GM19023 (cell line): ENCODE data around the gene PNPLA7.
"Not testable (repeated sequence)": the region's sequence is repeated elsewhere in the genome, so short reads cannot be mapped to it uniquely, and the experiment has no call there.

Experiments used
- ATAC-seq: cut with Tn5 transposase; IDR thresholded peaks from one replicate; pipeline ENCODE4 v1.9.1; 2021; ENCODE audit warnings: mild to moderate bottlenecking, moderate library complexity; ENCODE audit not compliant: unreplicated experiment

Gene PNPLA7

GRCh38 chr9:137575716-137576411 is 25.7 kb upstream of the PNPLA7 start:
- ATAC-seq, result no peak

- no peak for ATAC-seq
Observed at GRCh38 chr9:137575364-137575715, 25.1 kb upstream of the PNPLA7 start.

- no peak for ATAC-seq
Observed at GRCh38 chr9:137574192-137574591, 24.0 kb upstream of the PNPLA7 start.

GRCh38 chr9:137570566-137570965 is 20.4 kb upstream of the PNPLA7 start:
- no peak for ATAC-seq

DNA sequence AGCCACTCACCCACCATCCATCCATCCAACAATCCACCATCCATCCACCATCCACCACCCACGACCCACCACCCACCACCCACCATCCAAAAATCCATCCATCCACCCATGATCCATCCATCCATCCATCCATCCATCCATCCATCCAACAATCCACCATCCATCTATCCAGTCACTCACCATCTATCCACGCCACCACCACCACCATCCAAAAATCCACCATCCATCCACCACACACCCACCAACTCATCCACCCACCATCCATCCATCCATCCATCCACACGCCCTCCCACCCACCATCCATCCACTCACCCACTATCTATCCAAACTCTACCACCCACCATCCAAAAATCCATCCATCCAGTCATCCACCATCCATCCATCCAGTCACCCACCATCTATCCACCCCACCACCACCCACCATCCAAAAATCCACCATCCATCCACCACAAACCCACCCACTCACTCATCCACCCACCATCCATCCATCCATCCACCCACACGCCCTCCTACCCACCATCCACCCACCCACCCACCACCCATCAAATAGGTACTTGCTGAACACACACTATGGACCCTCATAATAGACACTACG is 19.5 kb upstream of the PNPLA7 start:
- ATAC-seq, result no peak

GRCh38 chr9:137568445-137568844 is 18.2 kb upstream of the PNPLA7 start:
- not testable (repeated sequence) for ATAC-seq

GRCh38 chr9:137564817-137565411 is 14.7 kb upstream of the PNPLA7 start:
- ATAC-seq, result no peak

GRCh38 chr9:137564134-137564533 is 13.9 kb upstream of the PNPLA7 start:
- ATAC-seq, result no peak

- ATAC-seq, result no peak
Observed at GRCh38 chr9:137558127-137558526, 7.9 kb upstream of the PNPLA7 start.

GRCh38 chr9:137556069-137556838 is 6.1 kb upstream of the PNPLA7 start:
- ATAC-seq, result no peak

DNA sequence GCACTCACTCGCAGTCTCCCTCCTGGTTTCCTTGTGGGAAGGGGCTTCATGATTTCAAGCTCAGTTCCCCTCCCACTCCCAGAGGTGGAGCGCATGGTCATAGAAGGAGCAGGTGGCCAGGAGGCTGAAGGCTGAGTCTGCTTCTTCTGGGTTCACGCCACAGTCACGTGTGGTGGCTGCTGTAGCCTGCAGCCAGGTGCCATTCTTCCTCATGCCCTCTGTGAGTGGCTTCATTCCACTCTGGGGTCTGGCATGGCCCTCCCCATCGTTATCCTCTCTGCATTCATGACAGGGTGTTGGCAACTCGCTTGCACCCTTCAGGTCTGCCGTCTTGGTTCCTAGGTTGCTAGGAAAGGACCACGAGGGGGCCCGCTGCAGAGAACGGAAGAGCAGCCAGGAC is 5.0 kb upstream of the PNPLA7 start:
- no peak for ATAC-seq

GRCh38 chr9:137554349-137554748 is 4.1 kb upstream of the PNPLA7 start:
- no peak for ATAC-seq

- not testable (repeated sequence) for ATAC-seq
Observed at GRCh38 chr9:137553654-137554053, 3.5 kb upstream of the PNPLA7 start.

DNA sequence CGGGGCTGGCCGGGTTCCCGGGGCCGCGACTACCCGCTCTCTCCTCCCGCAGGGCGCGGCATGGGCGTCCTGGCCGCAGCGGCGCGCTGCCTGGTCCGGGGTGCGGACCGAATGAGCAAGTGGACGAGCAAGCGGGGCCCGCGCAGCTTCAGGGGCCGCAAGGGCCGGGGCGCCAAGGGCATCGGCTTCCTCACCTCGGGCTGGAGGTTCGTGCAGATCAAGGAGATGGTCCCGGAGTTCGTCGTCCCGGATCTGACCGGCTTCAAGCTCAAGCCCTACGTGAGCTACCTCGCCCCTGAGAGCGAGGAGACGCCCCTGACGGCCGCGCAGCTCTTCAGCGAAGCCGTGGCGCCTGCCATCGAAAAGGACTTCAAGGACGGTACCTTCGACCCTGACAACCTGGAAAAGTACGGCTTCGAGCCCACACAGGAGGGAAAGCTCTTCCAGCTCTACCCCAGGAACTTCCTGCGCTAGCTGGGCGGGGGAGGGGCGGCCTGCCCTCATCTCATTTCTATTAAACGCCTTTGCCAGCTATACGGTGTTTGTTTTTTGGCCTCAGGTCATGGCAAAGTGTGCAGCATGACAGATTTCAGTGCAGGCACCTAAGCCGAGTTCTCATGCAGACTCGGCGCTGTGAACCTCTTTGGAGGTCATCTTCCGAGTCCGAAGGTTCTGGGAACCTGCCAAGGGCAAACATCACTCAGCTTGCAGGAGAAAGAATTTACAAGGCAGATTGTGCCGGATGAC is 2.0 kb upstream of the PNPLA7 start:
- peak; percentile 27 for ATAC-seq

DNA sequence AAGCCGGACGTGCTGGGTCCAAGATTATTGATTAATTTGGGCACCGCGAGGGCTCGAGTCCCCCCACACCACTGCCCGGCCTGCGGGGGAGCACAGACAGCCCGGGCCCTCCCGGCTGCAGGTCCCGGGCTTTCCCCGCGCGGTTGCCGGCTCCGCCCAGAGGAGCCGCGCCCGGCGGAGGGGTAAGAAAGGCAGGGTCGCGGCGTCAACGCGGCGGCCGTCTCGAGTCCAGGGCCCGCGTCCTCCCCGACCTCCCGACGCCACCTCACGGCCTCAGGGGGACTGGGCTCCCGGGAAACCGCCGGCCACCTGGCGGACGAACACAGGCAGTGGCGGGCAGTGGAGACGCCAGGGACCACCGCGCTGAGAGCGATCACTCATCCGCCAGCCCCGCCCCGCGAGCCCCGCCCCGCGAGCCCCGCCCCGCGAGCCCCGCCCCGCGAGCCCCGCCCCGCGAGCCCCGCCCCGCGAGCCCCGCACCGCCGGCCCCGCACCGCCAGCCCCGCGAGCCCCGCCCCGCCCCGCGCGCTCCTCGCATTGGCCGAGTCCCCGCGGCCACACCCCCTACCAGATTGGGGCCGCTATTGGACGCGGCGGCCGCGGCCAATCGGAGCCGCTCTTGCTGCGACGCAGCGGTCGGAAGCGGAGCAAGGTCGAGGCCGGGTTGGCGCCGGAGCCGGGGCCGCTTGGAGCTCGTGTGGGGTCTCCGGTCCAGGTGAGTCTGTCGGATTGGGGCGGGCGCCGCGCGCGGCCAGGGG is 1.2 kb upstream of the PNPLA7 start, which contains the start of gene MRPL41:
Gene MRPL41 (plus strand): TSS at position 616 of the 758 bp plus-strand sequence. CDS start 203 bp downstream, outside the sequence.
- ATAC-seq, result peak; percentile 86

DNA sequence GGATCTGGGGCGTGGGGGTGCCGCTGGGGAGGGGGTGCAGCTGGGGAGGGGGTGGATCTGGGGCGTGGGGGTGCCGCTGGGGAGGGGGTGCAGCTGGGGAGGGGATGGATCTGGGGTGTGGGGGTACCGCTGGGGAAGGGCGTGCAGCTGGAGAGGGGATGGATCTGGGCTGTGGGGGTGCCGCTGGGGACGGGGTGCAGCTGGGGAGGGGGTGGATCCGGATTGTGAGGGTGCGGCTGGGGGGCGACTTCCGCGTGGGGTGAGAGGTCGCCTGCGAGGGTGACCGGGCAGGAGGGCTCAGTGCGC is 709 bp upstream of the PNPLA7 start:
- ATAC-seq, result not testable (repeated sequence)

DNA sequence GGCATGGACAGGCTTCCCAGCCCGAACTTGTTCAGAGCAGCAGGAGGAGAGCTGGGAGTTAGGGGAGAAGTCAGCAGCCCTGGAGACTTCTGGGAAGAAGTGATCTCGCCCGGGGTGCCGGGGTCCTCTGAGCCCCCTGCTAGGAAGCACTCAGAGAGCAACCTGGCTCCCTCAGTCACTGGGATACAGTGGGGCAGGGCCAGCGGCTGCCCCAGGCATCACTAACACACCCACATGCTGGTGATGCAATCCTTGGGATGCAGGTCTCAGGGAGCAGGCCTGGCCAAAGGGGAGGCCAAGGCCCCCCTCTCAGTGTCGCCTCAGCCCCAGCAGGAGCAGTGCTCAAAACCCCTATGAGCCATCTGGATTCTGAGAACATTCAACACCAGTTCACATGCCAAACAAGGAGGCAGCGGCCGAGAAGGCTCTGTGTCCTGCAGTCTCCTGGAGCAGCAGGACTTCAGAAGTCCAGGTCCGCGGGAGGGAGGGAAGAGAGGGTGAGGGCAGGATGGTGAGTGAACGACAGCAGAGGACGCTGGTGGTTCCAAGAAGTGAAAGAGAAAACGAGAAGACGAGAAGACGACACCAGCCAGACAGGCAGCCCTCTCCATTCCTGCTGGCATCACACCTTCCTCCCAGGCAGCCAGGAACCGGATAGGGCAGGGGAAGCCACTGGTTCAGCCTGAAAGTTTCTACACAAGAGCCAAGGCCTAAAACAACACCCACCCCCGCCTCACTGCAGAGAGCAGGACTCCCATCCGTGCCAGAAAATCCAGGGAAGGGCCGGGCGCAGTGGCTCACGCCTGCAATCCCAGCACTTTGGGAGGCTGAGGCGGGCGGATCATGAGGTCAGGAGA is 2.3 kb downstream of the PNPLA7 start:
- no peak for ATAC-seq

GRCh38 chr9:137545123-137545522 is 5.1 kb downstream of the PNPLA7 start:
- ATAC-seq, result no peak

- ATAC-seq, result no peak
Observed at GRCh38 chr9:137544176-137544760, 5.9 kb downstream of the PNPLA7 start.
